Left forelimb (tissue), 1 donor: ENCODE data around the gene REM2.

ENCODE experiments used
- DNase-seq: peaks from one replicate; pipeline ENCODE4 v3.0.0-alpha.2; 2018; ENCODE audit warnings: low spot score

The REM2 gene

DNA sequence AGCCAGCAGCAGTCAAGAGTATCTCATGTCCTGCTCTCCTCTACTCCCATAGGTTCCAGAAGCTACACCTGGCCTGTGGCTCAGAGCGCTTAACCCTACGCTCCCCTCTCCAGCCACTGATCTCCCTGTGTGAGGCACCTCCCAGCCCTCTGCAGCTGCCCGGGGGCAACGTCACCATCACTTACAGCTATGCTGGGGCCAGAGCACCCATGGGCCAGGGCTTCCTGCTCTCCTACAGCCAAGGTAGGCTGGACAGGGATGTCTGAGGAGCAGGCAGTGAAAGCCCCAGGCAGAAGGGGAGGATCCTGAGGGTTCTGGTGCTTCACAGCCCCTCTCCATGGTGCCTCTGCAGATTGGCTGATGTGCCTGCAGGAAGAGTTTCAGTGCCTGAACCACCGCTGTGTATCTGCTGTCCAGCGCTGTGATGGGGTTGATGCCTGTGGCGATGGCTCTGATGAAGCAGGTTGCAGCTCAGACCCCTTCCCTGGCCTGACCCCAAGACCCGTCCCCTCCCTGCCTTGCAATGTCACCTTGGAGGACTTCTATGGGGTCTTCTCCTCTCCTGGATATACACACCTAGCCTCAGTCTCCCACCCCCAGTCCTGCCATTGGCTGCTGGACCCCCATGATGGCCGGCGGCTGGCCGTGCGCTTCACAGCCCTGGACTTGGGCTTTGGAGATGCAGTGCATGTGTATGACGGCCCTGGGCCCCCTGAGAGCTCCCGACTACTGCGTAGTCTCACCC is 7.8 kb upstream of the REM2 start:
- no peak for DNase-seq

DNA sequence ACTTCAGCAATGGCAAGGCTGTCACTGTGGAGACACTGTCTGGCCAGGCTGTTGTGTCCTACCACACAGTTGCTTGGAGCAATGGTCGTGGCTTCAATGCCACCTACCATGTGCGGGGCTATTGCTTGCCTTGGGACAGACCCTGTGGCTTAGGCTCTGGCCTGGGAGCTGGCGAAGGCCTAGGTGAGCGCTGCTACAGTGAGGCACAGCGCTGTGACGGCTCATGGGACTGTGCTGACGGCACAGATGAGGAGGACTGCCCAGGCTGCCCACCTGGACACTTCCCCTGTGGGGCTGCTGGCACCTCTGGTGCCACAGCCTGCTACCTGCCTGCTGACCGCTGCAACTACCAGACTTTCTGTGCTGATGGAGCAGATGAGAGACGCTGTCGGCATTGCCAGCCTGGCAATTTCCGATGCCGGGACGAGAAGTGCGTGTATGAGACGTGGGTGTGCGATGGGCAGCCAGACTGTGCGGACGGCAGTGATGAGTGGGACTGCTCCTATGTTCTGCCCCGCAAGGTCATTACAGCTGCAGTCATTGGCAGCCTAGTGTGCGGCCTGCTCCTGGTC is 7.2 kb upstream of the REM2 start:
- no peak for DNase-seq

DNA sequence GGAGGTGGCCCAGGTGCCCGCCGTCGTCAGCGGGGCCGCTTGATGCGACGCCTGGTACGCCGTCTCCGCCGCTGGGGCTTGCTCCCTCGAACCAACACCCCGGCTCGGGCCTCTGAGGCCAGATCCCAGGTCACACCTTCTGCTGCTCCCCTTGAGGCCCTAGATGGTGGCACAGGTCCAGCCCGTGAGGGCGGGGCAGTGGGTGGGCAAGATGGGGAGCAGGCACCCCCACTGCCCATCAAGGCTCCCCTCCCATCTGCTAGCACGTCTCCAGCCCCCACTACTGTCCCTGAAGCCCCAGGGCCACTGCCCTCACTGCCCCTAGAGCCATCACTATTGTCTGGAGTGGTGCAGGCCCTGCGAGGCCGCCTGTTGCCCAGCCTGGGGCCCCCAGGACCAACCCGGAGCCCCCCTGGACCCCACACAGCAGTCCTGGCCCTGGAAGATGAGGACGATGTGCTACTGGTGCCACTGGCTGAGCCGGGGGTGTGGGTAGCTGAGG is 6.0 kb upstream of the REM2 start:
- DNase-seq, result no peak

DNA sequence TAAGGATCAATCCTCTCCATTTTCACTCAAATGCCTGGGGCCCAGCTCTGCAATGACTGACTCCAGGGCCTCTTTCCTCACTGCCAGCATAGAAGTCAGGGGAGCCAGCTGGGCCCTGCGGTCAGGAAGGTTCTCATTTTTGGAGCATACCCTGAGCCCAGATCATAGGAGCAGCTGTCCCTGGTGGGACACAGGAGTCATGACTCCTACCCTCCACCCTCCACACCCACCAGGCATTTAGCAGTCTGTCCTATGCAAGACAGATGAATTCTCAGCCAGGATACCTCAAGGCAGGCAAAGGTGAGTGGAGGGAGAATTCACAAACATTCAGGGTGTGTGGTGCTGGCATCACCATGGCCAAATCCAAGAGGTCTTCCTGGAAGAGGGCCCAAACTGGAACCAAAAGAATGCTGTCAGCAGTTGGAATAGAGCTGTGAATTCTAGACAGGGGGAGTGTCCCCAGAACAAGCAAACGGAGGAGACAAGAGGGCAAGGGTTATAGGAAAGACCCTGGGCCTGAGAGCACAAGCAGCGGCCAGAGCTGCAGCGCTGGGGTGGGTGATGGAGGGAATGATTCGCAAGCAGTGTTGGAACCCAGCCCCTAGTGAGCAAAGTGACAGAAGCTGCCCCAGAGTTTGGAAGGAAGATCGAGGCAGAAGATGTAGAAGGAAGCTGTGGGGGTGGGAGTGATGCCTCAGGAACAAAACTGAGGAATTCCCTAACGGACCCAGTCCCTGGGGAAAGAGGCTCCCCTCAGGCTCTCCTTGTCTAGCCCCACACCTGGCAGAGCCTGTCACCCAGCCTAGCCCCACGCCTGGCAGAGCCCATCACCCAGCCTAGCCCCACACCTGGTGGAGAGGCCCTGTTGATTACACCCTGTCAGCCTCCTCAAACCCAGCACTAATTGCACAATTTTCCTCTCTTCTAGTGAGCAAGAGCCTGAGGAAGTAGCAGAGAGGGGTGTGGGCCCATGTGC is 4.5 kb upstream of the REM2 start:
- no peak for DNase-seq

DNA sequence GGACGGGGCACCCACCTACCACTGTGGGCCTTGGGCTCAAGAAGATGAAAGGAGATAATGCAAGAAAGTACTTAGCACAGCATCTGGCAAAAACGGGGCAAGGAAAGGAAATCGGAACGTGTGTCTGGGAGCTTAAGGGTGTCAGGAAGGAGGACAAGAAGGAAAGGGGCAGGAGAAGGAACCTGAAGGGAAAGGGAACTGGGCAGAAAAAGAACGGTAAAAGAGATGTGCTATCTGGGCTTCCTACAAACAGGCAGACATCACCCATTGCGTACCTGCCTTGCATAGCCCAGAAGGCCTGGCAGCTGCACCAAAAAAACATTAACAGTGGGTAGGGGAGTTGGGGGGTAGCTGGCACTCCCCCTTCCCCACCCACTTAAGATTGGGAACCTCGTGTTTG is 958 bp upstream of the REM2 start:
- DNase-seq, result no peak

DNA sequence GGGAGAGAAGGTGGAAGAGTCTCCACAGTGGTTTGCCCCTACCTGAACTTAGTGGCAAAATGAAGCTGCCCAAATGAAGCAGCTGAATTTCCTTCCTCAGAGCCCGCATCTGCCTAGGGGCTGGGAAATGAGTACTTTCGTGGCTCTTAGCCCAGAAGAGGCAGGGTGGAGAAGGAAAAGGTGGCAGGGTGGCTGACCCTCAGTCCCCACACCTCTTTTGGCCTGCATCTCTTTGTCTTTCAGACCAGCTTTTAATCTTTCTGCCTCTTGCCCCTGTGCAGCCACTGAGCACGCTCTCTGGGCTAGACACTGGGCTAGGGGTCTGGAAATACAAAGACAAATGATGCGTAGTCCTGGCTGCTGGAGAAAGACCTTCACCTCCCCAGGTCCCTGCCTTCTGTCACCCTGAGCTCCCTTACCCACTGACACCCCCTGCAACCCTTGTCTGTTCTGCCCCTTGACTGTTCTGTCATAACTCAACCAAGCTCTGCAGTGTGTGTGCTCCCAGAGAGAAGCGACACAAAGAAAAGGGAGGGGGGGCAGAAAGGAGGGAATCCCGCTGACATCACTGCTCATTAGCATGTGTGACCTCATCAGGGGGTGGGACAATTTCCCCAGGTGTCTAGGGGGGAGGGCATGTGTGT is 371 bp upstream of the REM2 start:
- DNase-seq, result no peak

DNA sequence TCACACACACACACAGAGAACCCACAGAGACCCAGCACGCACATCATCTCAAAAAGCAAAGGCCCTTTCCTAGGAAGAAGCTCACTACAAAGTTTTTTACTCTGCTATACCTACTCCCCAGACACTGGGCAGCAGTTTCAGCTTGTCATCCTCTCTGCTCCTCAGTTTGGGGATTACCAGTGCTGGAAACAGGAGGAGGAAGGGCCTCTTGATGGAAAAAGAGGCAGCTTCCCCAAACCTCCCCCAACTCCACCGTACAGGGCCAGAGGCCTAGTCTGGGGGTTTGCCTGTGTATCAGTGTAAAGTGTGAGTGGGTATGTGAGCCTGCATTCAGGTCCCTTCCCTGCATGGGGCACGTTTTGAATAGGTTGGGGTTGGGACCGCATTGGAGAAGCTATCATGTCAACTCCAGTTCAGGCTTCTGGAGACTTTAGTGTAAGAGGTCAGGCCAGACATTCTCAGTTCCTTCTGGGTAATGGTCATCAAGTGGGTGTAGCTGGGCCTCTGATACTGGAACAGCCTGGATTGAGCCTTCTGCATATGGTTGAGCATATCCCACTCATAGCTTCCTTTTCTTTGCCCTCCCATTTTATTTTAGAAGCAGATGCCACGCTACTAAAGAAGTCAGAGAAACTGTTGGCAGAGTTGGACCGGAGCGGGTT is 1.2 kb downstream of the REM2 start:
- DNase-seq, result no peak

DNA sequence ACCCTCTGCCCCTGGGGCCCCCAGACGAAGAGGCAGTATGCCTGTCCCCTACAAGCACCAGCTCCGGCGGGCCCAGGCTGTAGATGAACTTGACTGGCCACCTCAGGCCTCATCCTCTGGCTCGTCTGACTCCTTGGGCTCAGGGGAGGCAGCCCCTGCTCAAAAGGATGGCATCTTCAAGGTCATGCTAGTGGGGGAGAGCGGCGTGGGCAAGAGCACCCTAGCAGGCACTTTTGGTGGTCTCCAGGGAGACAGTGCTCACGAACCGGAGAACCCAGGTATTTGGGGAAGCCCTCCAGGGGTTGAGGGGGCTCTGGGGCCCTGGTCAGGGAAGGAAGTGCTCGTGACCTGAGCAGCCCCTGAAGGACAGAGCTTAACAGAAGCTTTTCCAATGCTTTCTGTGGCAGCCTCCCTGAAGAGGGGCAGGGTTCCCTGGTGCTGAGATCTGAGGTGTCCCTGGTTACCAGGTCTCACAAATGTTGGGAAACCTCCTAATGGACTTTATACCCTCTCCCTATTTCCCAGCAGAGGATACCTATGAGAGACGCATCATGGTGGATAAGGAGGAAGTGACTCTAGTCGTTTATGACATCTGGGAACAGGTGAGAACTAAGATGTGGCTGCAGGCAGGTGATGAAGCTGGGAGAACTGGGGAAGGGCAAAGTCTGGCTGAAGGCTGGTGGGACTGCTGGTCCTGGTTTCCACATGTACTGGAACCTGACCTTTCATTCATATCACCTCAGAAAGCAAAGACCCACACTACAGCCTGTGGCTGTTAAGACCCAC is 1.9 kb downstream of the REM2 start:
- no peak for DNase-seq

DNA sequence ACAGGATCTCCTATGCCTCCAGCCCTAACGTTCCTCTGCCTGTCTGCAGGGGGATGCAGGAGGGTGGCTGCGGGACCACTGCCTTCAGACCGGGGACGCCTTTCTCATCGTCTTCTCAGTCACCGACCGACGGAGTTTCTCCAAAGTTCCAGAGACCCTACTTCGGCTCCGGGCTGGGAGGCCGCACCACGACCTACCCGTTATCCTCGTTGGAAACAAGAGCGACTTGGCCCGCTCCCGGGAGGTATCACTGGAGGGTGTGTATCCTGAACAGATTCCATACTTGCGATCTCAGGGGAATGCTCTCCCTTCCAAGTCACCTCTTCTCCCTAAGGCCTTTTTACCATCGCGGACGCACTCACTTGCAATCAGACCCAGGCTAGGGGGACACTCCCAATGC is 3.0 kb downstream of the REM2 start:
- DNase-seq, result no peak

DNA sequence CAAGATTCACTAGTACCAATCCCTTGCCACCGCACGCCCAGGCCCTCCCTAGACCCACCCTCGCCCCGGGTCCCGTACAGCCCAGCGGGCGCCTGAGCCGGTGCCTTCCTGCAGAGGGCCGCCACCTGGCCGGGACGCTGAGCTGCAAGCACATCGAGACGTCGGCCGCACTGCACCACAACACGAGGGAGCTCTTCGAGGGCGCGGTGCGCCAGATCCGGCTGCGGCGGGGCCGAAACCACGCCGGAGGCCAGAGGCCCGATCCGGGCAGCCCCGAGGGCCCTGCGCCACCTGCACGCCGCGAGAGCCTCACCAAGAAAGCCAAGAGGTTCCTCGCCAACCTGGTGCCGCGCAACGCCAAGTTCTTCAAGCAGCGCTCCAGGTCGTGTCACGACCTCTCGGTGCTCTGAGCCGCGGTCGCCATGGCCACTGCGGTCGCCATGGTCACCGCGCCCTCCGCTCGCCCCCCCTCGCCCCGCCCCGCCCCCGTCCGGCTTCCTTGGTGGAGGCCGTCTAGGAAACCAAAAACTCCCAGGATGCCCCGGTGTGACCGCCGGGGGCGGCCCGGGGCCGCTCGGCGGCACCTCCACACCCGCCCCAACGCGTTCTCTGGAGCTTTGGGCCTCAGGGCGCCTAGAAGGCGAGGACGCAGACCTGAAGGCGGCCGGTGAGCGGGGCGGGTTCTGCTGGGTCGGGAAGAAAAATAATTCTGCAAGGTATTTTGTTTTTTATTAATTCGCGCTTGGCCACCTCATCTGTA is 3.7 kb downstream of the REM2 start:
- DNase-seq, result peak; percentile 81

DNA sequence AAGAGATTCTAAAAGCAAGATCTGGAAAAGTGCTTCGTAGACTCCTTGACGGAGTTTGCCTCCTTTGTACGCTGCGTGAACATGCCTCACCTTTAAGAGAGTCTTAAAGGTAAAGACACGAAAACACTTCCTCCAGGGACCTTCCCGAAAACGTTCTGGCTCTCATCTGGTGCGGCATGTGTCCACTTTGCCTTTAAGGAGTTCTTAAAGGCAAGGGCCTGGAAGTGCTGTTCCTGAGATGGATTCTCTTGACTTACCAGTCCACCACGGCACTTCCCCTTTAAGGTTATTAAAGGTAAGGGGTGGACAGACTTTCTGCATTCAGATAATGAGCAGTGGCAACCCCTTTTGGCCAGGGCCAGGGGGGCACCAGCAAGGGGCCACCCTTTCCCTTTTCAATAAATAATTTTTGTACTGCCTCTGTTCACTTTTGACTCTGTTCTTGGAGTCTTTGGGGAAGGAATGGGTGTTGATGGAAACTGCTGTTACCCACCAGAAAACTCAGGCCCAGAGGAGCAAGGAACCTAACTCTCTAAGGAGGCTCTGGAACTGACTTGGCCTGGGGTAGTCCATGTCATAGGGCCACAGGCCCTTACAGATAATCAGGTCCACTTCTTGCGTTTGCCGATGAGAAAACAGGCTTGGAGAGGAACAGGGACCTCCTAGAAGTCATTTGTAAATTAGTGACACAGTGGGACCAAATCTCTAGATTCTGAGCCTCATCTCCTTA is 4.4 kb downstream of the REM2 start:
- no peak for DNase-seq

DNA sequence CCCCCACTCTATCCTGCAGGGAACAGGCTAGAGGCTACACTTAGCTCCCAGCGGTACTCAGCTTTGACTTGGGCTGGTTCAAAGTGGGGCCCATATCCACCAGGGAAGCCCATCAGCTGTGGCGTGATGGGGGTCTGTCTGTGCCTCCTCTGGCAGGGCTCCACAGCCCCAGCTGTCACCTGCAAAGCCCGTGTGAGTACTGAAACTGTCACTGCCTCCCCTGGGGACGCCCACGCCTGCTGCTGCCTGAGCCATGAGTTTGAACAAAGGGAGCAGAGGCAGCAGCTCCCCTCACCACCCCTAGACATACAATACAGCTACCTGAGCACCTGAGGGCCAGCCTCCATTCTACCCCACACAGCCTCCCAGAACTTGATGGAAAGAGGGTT is 5.0 kb downstream of the REM2 start:
- no peak for DNase-seq

DNA sequence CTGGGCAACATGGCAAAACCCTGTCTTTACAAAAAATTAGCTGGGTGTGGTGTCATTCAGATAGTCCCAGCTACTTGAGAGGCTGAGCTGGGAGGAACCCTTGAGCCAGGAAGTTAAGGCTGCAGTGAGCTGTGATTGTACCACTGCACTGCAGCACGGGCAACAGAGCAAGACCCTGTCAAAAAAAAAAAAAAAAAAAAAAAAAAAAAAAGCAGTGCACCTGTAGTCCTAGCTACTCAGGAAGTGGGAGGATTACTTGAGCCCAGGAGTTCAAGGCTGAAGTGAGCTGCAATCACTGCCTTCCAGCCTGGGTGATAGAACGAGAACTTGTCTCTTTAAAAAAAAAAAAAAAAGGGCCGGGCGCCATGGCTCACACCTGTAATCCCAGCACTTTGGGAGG is 5.6 kb downstream of the REM2 start:
- DNase-seq, result no peak

DNA sequence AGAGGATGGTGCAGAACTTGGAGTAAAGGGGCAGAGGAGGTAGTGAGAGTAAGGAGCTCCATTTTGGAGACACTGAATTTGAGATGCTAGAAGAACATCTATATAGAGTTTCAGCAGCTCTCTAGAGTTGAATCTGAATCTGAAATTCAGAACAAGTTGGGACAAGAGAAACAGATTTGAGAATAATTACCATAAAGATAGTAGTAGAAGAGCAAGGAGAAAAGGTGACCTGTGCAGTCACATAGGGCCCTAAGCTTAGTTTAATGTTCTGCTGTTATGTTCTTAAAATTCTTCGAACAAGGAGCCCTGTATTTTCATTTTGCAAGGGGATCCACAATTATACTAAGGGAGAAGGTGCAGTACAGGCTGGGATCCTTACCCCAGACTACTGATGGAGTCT is 7.4 kb downstream of the REM2 start:
- no peak for DNase-seq

DNA sequence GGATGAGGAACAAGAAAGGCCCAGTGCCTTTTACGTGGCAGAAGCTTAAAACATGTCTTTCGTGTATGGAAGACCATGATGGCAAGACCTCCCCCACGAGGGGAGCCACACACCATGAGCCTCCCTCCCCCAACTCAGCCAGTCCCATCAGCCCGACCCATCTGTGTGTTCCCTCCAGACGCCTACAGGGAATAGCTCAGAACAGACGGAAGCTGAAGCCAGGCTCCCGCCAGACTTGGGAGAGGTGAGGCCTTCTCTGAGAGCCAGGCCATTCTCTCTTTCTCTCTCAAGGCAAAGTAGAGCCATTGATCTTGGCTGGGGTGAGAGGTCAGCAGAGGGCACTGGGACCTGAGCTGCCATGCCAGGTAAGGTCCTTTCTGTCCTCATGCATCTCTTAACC is 9.5 kb downstream of the REM2 start:
- DNase-seq, result no peak

DNA sequence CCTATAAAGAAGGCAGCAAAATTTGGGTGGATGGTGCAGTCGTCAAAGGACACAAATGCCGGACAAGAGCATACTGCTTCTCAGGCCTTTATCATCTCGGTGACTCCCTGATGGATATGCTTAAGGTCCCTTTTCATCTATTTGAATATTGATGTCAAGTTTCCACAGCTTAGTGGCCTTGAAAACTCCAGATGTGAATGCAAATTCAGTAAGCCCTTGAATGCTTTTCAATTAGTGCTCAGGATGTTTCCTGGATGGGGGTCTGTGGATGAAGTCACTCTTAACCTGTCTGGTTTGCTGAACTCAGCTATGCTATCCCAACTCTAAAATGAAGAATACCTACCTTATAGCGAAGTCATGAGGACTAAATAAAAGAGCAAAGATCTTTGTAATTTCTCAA is 10.7 kb downstream of the REM2 start:
- DNase-seq, result no peak

DNA sequence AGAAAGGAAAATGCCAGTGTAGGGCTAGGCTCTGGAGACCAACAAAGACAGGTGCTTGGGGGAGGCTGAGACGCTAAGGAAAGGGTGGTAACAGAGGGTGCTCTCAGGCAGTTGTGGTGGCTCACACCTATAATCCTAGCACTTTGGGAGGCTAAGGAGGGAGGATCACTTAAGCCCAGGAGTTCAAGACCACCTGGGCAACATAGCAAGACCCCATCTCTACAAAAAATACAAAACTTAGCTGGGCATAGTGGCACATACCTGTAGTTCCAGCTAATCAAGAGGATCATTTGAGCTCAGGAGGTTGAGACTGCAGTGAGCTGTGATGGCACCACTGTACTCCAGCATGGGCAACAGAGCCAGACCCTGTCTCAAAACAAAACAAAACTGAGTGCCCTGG is 12.4 kb downstream of the REM2 start:
- DNase-seq, result no peak

DNA sequence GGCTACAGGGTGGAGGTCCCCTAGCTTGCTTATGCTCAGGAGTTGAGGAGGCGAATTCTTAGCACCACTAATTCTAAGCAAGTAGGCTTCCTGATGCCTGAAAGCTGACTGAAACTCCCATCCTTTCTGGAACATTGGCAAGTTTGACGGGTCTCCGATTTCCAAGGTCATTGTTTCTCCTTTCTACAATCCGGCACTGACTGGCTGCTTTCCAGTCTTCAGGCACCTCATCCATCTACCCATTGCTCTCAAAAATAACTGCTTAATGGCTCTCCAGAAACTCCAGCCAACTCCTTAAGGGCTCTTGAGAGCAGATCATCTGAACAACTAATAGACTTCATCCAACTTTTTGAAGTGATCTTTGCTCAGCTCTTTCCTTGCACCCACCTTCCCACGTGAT is 13.3 kb downstream of the REM2 start:
- no peak for DNase-seq

DNA sequence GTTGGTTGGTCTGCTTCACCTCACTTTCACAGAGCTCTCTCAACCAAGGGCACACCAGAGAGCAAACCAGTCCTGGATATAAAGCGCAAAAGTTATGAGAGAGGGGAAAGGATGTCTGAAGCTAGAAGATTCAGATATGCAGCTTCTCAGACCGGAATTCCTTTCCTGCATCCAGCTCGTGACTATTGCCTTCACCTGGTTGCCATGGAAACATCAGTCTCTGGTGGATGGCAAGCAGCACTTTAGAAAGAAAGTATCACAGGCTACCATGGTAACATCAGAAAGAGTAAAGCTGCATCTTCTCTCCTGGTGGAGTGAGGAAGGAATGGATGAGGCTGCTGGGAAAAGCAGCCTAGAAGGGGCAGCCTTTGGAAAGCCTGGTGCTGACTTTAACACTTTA is 13.7 kb downstream of the REM2 start:
- DNase-seq, result no peak

DNA sequence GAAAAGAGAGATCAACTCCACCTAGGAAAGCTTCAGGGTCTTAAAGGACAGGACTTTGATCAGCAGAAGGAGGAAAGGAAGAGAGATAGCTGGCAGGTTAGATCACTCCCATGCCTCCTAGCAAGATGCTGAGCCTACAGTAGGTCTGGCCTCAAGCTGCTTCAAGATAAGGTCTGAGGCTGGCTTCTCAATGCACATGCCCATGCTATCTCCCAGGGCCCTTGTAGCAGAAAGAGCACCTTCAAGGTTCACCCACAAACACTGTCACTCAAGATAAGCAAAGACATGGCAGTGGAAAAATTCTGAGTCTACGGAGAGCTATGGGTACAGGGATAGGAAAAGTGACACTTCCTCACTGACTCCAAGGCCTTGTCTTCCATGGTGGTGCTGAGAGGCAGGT is 14.3 kb downstream of the REM2 start:
- DNase-seq, result no peak
